Lower leg skin (tissue), 3 donors: ENCODE data around the gene NKIRAS2.

ENCODE experiments used
- CTCF ChIP-seq, 3 donors: fragments of 450-650 bp; IDR thresholded peaks; one replicate each; pipeline ENCODE4 v1.5.1; 2016; ENCODE audit warnings: antibody characterized with exemption in 3 of 3, mild to moderate bottlenecking in 3 of 3, moderate library complexity in 2 of 3
- POLR2A ChIP-seq, 2 donors: fragments of 450-650 bp; IDR thresholded peaks; one replicate each; pipeline ENCODE4 v1.6.1; 2016 to 2017; ENCODE audit warnings: antibody characterized with exemption in 2 of 2, mild to moderate bottlenecking in 1 of 2, moderate library complexity in 1 of 2

- no peak for TF ChIP-seq CTCF (IDR thresholded peaks at IDR 0.05)
- TF ChIP-seq POLR2A (IDR thresholded peaks at IDR 0.05), result no peak
These were observed 32.5 kb downstream of the NKIRAS2 start for GRCh38 chr17:42052346-42052877.
